C4-2B (cell line): Measurements from ENCODE around the gene ZNF775.

Source experiments
- H3K27ac ChIP-seq: fragments of 450-650 bp; 2 replicates; pipeline ENCODE4 v1.5.1; 2017
- CTCF ChIP-seq: fragments of 450-650 bp; conservative IDR thresholded peaks from 2 replicates; pipeline ENCODE4 v1.5.1; 2017; ENCODE audit warnings: mild to moderate bottlenecking
- ZFX ChIP-seq: fragments of 450-650 bp; IDR thresholded peaks from 2 replicates; pipeline ENCODE4 v1.6.1; 2017

The ZNF775 gene

GRCh38 chr7:150374026-150374425 lies 5.1 kb upstream of the ZNF775 start:
- H3K27ac ChIP-seq: no peak overlapping the region
- TF ChIP-seq CTCF (no peak), ZFX (no peak)

- H3K27ac ChIP-seq: no peak overlapping the region
- no peak for TF ChIP-seq CTCF
- TF ChIP-seq ZFX: no peak
Measured at GRCh38 chr7:150374472-150374871, 4.7 kb upstream of the ZNF775 start.

GRCh38 chr7:150375662-150376521 lies 3.2 kb upstream of the ZNF775 start:
- no peak overlapping the region for H3K27ac ChIP-seq

GRCh38 chr7:150376560-150376959 lies 2.6 kb upstream of the ZNF775 start:
- TF ChIP-seq CTCF (no peak), ZFX (no peak)
- H3K27ac ChIP-seq: no peak overlapping the region

More at GRCh38 chr7:150375662-150376521, 3.2 kb upstream of the ZNF775 start:
- TF ChIP-seq ZFX: no peak
- TF ChIP-seq CTCF: no peak

GRCh38 chr7:150377196-150377595 lies 1.9 kb upstream of the ZNF775 start:
- TF ChIP-seq CTCF: no peak
- no peak overlapping the region; the same call in 1 of the 2 replicates for H3K27ac ChIP-seq

GRCh38 chr7:150377635-150378034 lies 1.5 kb upstream of the ZNF775 start:
- H3K27ac ChIP-seq: peak overlapping the region; percentile 97
- TF ChIP-seq ZFX (no peak), CTCF (no peak)

GRCh38 chr7:150378115-150378852 lies 846 bp upstream of the ZNF775 start:
- H3K27ac ChIP-seq: peak overlapping the region; percentile 97
- TF ChIP-seq ZFX (no peak), CTCF (no peak)
